Measurements from ENCODE around the gene ADCY1. TPM values are rescaled to one million over a fixed set of nuclear protein-coding genes. Genes with fewer than 3 reads are reported as not detected.
"Not testable (repeated sequence)": the region's sequence is repeated elsewhere in the genome, so short reads cannot be mapped to it uniquely, and the experiment has no call there.

ADCY1 gene
- total RNA-seq, 6 donors from 2014 or later = 0.46 to 4.1 (median 1.2) TPM

DNA sequence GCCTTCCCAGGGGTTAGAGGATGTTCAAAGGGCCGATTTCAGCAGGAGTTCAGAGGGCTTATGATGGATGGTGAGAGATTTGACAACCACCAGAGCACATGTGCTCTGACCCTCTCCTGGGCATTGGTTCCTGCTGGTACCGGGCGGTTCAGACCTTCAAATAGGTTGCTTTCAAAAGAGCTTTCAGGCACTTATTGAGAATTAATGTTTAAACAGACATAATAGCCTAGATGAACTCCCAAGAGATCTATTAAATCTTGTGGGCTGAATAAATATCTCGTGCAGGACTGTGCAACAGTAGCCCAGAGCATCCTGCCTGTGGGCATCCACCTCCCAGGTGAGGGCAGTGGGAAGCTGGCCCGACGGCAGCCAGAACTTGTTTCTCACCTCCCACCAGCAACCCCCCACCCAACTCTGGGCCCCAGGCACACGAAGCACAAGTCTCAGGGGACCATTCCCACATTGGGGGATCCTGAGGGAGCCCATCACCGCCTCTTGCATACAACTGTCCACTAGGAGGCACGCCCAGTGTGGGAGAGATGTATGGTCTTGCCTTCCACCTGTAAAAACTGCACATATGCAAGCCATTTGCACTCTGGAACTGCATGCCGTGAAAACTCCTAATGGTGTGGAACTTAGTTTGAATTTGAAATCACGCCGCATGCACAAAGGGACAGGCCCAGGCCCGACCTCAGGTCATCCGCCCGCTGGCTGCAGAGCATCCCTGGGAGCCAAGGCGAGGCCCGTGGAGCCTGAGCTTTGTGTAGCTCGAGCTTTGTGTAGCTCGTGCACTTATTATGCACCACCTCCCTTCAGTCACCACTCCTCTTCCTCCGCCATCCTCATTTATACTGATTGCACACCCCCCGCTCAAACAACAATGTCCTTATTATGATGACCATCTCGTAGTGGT lies 147.8 kb downstream of the ADCY1 start:
- no peak for TF ChIP-seq EP300 (IDR thresholded peaks at IDR 0.05)
- TF ChIP-seq POLR2A (IDR thresholded peaks at IDR 0.05) = no peak
- TF ChIP-seq POLR2AphosphoS5 (IDR thresholded peaks at IDR 0.05) = no peak
- TF ChIP-seq, protein P1, sequence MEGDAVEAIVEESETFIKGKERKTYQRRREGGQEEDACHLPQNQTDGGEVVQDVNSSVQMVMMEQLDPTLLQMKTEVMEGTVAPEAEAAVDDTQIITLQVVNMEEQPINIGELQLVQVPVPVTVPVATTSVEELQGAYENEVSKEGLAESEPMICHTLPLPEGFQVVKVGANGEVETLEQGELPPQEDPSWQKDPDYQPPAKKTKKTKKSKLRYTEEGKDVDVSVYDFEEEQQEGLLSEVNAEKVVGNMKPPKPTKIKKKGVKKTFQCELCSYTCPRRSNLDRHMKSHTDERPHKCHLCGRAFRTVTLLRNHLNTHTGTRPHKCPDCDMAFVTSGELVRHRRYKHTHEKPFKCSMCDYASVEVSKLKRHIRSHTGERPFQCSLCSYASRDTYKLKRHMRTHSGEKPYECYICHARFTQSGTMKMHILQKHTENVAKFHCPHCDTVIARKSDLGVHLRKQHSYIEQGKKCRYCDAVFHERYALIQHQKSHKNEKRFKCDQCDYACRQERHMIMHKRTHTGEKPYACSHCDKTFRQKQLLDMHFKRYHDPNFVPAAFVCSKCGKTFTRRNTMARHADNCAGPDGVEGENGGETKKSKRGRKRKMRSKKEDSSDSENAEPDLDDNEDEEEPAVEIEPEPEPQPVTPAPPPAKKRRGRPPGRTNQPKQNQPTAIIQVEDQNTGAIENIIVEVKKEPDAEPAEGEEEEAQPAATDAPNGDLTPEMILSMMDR (IDR thresholded peaks at IDR 0.05) = no peak
- WGBS, 2 donors = 89 to 91% methylated on average over 17 to 22 of the region's 22 CpGs
- no peak for ATAC-seq (ENCODE audit: low FRiP score in 2 of 2)
- DNase-seq = no peak
- no peak overlapping the region for H3K4me3 ChIP-seq
- peaks cover 9 to 44% (median 29%) of the 10 kb centered on the region in 4 donors for H3K36me3 ChIP-seq
- H3K27me3 ChIP-seq = no peaks in the 10 kb centered on the region
- no peaks in the 10 kb centered on the region for H3K4me1 ChIP-seq
- H3K27ac ChIP-seq = no peak overlapping the region
- H3K9me3 ChIP-seq = no peaks in the 10 kb centered on the region

DNA sequence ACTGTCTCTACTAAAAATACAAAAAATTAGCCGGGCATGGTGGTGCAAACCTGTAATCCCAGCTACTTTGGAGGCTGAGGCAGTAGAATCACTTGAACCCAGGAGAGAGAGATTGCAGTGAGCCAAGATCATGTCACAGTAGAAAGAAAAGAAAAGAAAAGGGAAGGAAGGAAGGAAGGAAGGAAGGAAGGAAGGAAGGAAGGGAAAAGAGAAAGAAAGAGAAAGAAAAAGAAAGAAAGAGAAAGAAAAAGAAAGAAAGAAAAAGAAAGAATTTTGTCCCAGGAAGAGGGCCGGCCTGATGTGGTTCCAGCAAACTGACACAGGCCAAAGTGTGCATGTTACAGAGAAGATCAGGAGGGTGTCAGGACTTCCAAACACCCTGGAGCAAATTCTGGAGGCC lies 151.1 kb downstream of the ADCY1 start:
- H3K9me3 ChIP-seq; H3K4me3 ChIP-seq; ATAC-seq (ENCODE audit: low FRiP score in 2 of 2); H3K27ac ChIP-seq; H3K4me1 ChIP-seq; H3K27me3 ChIP-seq; DNase-seq: not testable (repeated sequence)
- peaks cover 16 to 61% (median 43%) of the 10 kb centered on the region in 4 donors for H3K36me3 ChIP-seq
- 85 to 94% methylated on average over 2 of the region's 2 CpGs for WGBS, 2 donors

DNA sequence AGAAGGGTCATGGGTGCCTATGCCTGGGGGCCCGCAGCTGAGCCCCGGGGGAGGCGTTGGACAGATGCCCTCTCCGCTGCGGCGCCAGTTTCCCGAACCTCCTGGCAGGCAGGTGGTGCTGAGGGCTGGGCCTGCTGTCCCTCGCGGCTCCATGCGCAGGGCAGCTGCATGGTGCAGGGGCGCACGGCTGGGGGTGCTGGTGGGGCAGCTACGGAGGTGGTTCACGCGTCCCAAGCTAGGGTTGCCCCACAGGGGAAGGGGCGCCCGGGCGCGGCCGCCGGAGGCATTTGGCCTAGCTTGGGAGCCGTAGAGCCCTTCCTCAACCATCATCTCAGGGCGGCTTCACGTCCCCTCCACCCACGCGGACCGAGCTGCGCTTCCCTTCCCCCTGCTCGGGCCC lies 152.7 kb downstream of the ADCY1 start:
- 97 to 99% methylated on average over 12 to 23 of the region's 29 CpGs for WGBS, 2 donors
- TF ChIP-seq EP300 (IDR thresholded peaks at IDR 0.05) (no peak), POLR2AphosphoS5 (IDR thresholded peaks at IDR 0.05) (no peak), POLR2A (IDR thresholded peaks at IDR 0.05) (no peak)
- TF ChIP-seq, protein P1 (IDR thresholded peaks at IDR 0.05) = no peak
- H3K4me1 ChIP-seq = no peaks in the 10 kb centered on the region
- peaks cover 16 to 61% (median 43%) of the 10 kb centered on the region in 4 donors for H3K36me3 ChIP-seq
- ATAC-seq (ENCODE audit: low FRiP score in 2 of 2) (no peak), DNase-seq (peak in 1 of 2 donors; percentile 82)
- no peaks in the 10 kb centered on the region for H3K27me3 ChIP-seq
- H3K27ac ChIP-seq = no peak overlapping the region
- no peak overlapping the region for H3K4me3 ChIP-seq
- H3K9me3 ChIP-seq = no peaks in the 10 kb centered on the region

DNA sequence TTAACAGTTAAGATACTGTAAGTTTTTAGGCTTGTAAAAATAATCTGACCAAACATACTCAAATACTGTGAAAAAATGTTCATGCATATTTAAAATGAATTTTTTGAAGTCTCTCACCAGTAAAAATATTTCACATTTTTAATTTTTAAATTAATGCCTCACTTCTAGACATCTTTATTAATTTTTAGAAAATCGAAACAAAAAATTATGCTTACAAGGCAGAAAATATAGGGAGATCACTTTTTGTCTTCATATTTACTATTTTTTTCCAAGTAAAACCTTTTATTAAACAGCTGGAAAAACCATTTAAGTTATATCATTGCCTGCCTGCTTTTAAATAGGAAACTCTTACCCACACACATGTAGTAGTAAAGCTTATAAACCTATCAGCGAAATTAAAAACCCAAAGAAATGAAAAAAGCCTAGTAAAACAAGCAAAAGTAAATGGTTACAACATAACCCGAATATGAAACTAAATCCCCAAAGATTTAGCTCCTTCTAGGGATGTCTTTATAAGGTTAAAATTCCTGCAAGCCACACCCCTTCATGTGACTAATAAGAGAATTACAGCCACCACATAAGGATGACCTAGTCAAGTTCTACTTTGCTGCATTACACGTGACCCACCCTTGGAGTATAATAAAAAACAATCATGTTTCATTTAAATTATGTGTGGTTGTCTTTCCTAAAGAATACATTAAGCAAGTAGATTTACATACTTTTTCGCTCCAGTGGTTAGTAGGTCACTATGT lies 157.7 kb downstream of the ADCY1 start:
- DNase-seq; H3K4me3 ChIP-seq; H3K9me3 ChIP-seq; H3K27ac ChIP-seq; H3K27me3 ChIP-seq; ATAC-seq (ENCODE audit: low FRiP score in 2 of 2); H3K4me1 ChIP-seq: not testable (repeated sequence)
- H3K36me3 ChIP-seq = peaks cover 8 to 27% (median 15%) of the 10 kb centered on the region in 4 donors
- 84 to 90% methylated on average over 5 of the region's 5 CpGs for WGBS, 2 donors

DNA sequence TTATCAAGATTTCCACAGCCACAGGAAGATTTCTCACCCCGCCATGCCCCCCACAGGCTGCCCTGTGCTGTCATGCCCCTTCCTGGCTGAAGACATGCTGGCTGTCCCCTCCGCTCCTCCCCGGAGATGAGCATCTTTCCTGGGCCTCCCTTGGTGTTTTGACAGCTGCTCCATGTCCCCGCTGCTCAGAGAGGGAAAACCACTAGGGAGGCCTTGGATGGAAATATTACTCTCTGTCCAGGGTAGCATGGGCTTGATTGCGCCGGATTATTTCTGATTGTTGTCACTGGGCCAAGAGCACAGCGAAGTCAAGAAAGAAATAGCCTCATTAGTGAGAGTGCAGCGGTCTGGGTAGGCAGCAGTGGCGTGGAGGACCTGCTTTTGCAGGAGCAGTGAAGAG lies 164.8 kb downstream of the ADCY1 start:
- peaks cover 0 to 37% (median 3%) of the 10 kb centered on the region in 4 donors for H3K36me3 ChIP-seq
- not testable (repeated sequence) for ATAC-seq (ENCODE audit: low FRiP score in 2 of 2)

DNA sequence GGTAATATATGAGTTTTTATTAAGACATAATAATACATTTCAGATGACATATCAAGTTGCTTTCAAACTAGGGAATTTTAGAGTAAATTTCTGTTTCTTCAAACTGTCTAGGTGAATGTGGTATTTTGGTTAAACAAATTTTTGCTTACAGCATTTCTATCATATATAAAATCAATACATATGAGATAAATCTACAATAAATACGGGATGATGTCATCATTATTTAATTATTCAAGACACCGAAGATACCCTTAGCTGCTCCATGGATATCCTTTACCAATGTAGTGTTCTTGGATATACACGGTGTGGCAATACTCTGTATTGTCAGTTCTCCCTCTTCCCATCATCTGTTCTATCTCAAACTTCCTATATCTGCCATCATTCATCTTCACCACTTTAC lies 166.4 kb downstream of the ADCY1 start:
- ATAC-seq (ENCODE audit: low FRiP score in 2 of 2); H3K4me1 ChIP-seq; DNase-seq; H3K27ac ChIP-seq; H3K9me3 ChIP-seq; H3K4me3 ChIP-seq; H3K27me3 ChIP-seq: not testable (repeated sequence)
- 94 to 96% methylated on average over 3 of the region's 3 CpGs for WGBS, 2 donors
- peaks cover 3 to 47% (median 5%) of the 10 kb centered on the region in 4 donors for H3K36me3 ChIP-seq

More for the DNA sequence above, 164.8 kb downstream of the ADCY1 start:
- H3K4me3 ChIP-seq, H3K27ac ChIP-seq, DNase-seq, H3K27me3 ChIP-seq, H3K9me3 ChIP-seq, H3K4me1 ChIP-seq: not testable (repeated sequence)
- 80 to 93% methylated on average over 5 to 9 of the region's 9 CpGs for WGBS, 2 donors

DNA sequence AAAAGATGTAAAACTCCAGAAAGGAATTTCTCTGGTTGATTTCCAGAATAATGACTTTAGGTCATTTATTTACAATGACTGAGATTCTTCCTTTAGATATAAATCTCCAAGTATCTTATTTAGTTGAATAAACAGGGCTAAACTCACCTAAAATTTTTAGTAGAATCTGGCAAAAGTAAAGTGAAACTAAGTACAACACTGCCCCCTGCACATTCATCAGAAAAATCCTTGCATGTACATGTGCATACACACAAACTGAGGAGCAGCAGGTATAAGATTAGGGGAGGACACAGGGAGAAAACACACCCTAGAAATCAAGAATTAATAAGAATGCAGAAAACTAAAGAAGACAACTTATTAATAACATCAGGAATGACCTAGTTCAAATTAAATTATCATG lies 174.8 kb downstream of the ADCY1 start:
- ATAC-seq (ENCODE audit: low FRiP score in 2 of 2) = not testable (repeated sequence)
- peaks cover 8 to 55% (median 9%) of the 10 kb centered on the region in 4 donors for H3K36me3 ChIP-seq

DNA sequence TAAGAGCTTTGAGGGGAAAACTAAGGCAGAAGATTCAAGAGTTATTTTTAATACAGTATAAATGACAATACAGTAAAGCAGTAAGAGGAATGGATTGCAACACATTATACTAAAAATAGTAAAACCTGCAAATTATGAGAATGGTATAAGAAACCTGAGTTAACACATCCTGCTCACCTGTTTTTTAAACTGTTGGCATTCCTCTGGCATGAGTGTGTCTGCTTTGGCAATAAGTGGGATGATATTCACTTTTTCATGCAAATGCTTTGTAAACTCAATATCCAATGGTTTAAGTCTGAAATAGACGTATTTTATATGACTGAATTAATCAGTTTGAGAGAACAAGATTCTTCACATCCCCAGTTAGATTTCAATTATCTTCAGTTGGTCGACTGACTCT lies 177.2 kb downstream of the ADCY1 start:
- not testable (repeated sequence) for H3K27ac ChIP-seq; H3K27me3 ChIP-seq; ATAC-seq (ENCODE audit: low FRiP score in 2 of 2); H3K4me1 ChIP-seq; DNase-seq; H3K4me3 ChIP-seq; H3K9me3 ChIP-seq
- peaks cover 5 to 48% (median 6%) of the 10 kb centered on the region in 4 donors for H3K36me3 ChIP-seq
- WGBS, 2 donors = 91 to 97% methylated on average over 2 of the region's 2 CpGs

More for the DNA sequence above, 174.8 kb downstream of the ADCY1 start:
- not testable (repeated sequence) for DNase-seq, H3K9me3 ChIP-seq, H3K27me3 ChIP-seq, H3K27ac ChIP-seq, H3K4me1 ChIP-seq, H3K4me3 ChIP-seq

DNA sequence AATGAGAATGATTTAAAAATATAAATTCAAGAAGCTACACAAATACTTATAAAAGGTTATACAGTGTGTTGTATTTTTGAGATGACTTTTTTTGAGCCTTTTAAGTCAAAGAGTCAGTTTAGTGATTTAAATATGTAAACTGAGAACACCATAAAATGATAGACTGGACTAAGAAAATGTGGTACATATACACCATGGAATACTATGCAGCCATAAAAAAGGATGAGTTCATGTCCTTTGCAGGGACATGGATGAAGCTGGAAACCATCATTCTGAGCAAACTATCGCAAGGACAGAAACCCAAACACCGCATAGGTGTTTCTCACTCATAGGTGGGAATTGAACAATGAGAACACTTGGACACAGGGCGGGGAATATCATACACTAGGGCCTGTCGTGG lies 182.2 kb downstream of the ADCY1 start:
- not testable (repeated sequence) for ATAC-seq (ENCODE audit: low FRiP score in 2 of 2); H3K9me3 ChIP-seq; DNase-seq; H3K27me3 ChIP-seq; H3K27ac ChIP-seq; H3K4me3 ChIP-seq; H3K4me1 ChIP-seq
- WGBS, 2 donors = 98% methylated on average over 4 of the region's 4 CpGs
- peaks cover 0 to 34% (median 0%) of the 10 kb centered on the region in 4 donors for H3K36me3 ChIP-seq

DNA sequence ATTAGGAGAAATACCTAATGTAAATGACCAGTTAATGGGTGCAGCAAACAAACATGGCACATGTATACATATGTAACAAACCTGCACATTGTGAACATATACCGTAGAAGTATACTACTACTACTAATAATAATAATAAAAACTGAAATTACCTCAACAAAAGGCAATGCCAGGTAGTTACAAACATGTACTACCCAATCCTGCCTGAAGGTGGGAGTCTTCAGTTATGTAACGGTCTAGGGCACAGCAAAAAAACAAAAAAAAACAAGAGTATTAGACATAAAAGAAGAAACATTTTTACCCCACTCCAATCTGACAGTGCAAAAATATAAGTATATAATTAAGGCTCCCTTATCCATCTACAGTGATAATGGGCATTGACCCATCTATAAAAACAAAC lies 182.6 kb downstream of the ADCY1 start:
- not testable (repeated sequence) for ATAC-seq (ENCODE audit: low FRiP score in 2 of 2)

More for the DNA sequence above, 182.6 kb downstream of the ADCY1 start:
- not testable (repeated sequence) for H3K27ac ChIP-seq, DNase-seq, H3K27me3 ChIP-seq, H3K9me3 ChIP-seq, H3K4me3 ChIP-seq, H3K4me1 ChIP-seq
- peaks cover 0 to 30% (median 0%) of the 10 kb centered on the region in 4 donors for H3K36me3 ChIP-seq
- 90 to 93% methylated on average over 1 to 2 of the region's 2 CpGs for WGBS, 2 donors
